GM12878 (cell line): ENCODE measurements around the gene PDCD6IP. TPM values are rescaled to one million over a fixed set of nuclear protein-coding genes. Genes with fewer than 3 reads are reported as not detected.

ENCODE experiments used
- ATAC-seq: fragments of 200-7000 bp; cut with Tn5 transposase; 3 replicates; pipeline ENCODE4 v1.9.1; 2020; ENCODE audit warnings: mild to moderate bottlenecking, moderate library complexity
- BruUV-seq: library from RNA; stranded (reverse); fragments of 400-500 nt; replicated peaks from 2 replicates; lab custom pipeline; 2021; lab: Mats Ljungman, UMichigan
- CTCF ChIA-PET: fragments of 300-600 bp; sonication (Branson Sonifier 250); formaldehyde crosslinking; extraction: SDS; loops from one replicate; lab custom pipeline; 2021; ENCODE audit warnings: inconsistent platforms; lab: Yijun Ruan, JAX
- POLR2A ChIA-PET: fragments of 350-600 bp; formaldehyde crosslinking; extraction: SDS; loops from one replicate; lab custom pipeline; 2021; ENCODE audit warnings: inconsistent platforms; lab: Charles Lee
- RAD21 ChIA-PET: fragments of 300-600 bp; sonication (Branson Sonifier 250); formaldehyde crosslinking; loops from one replicate; lab custom pipeline; 2023; ENCODE audit warnings: antibody characterized with exemption; ENCODE audit not compliant: unreplicated experiment; lab: Charles Lee
- SMC1A ChIA-PET: fragments of 300-600 bp; sonication (Branson Sonifier 250); formaldehyde crosslinking; loops from one replicate; lab custom pipeline; 2023; ENCODE audit not compliant: unreplicated experiment, uncharacterized antibody; lab: Charles Lee
- DNase-seq: peaks from one replicate; pipeline ENCODE4 v3.0.0-alpha.2; 2011; ENCODE audit warnings: low read depth, low spot score
- FAIRE-seq: peaks from 3 replicates; lab custom pipeline; 2011; peaks lifted over from hg19 to GRCh38; lab: Jason Lieb, UNC
- H2AFZ ChIP-seq: 2 replicates; pipeline ENCODE4 v1.6.0; 2011; ENCODE audit warnings: low read depth, low read length, control low read depth; ENCODE audit not compliant: control insufficient read depth
- H3K27ac ChIP-seq: 2 replicates; pipeline ENCODE4 v1.5.1; 2011; ENCODE audit warnings: control low read depth; ENCODE audit not compliant: control insufficient read depth, insufficient read depth
- H3K27me3 ChIP-seq, 2 experiments: replicated peaks in 1 of 2; 2 replicates each; pipeline versions ENCODE4 v1.6.0 to v1.6.1; 2011; ENCODE audit warnings: low read length in 1 of 2; ENCODE audit not compliant: control insufficient read depth in 2 of 2, insufficient read depth in 2 of 2
- H3K36me3 ChIP-seq, 2 experiments: 2 replicates each; pipeline ENCODE4 v1.5.1; 2011; ENCODE audit warnings: low read length in 1 of 2; ENCODE audit not compliant: control insufficient read depth in 2 of 2, insufficient read depth in 2 of 2
- H3K4me1 ChIP-seq: 2 replicates; pipeline ENCODE4 v1.6.1; 2011; ENCODE audit warnings: mild to moderate bottlenecking, low read length, moderate library complexity, mixed read lengths; ENCODE audit not compliant: control insufficient read depth, insufficient read depth
- H3K4me2 ChIP-seq: 2 replicates; pipeline ENCODE4 v1.6.0; 2011; ENCODE audit warnings: control low read depth; ENCODE audit not compliant: control insufficient read depth, insufficient read depth
- H3K4me3 ChIP-seq: fragments of 200-600 bp; sonication (generic); 2 replicates; pipeline ENCODE4 v1.5.1; 2016
- H3K79me2 ChIP-seq: 2 replicates; pipeline ENCODE4 v1.6.0; 2011; ENCODE audit warnings: low read length; ENCODE audit not compliant: control insufficient read depth, insufficient read depth
- H3K9ac ChIP-seq: 2 replicates; pipeline ENCODE4 v1.8.0; 2011; ENCODE audit warnings: low read length, control low read depth, mixed read lengths; ENCODE audit not compliant: control insufficient read depth, insufficient read depth
- H3K9me3 ChIP-seq: replicated peaks from 3 replicates; pipeline ENCODE4 v1.5.1; 2011; ENCODE audit warnings: mild to moderate bottlenecking, low read length; ENCODE audit not compliant: control insufficient read depth, insufficient read depth
- H4K20me1 ChIP-seq: 2 replicates; pipeline ENCODE4 v1.6.0; 2011; ENCODE audit not compliant: control insufficient read depth, insufficient read depth
- IKZF1 ChIP-seq: fragments of 450-650 bp; conservative IDR thresholded peaks from 2 replicates; pipeline ENCODE4 v1.6.1; 2017; ENCODE audit warnings: antibody characterized with exemption, mild to moderate bottlenecking
- NFXL1 ChIP-seq: fragments of 450-650 bp; IDR thresholded peaks from 2 replicates; pipeline ENCODE4 v1.6.1; 2017; ENCODE audit warnings: antibody characterized with exemption, mild to moderate bottlenecking, borderline replicate concordance
- NR2C2 ChIP-seq: IDR thresholded peaks from 2 replicates; pipeline ENCODE4 v1.6.1; 2011; ENCODE audit warnings: borderline replicate concordance, low read depth; ENCODE audit not compliant: control insufficient read depth, insufficient read length
- RAD51 ChIP-seq: fragments of 450-650 bp; IDR thresholded peaks from 2 replicates; pipeline ENCODE4 v1.6.1; 2016; ENCODE audit warnings: moderate library complexity, mild to moderate bottlenecking, inconsistent platforms
- RB1 ChIP-seq: fragments of 450-650 bp; formaldehyde crosslinking; IDR thresholded peaks from 2 replicates; pipeline ENCODE4 v1.6.1; 2017; ENCODE audit warnings: mild to moderate bottlenecking, borderline replicate concordance
- RUNX3 ChIP-seq: IDR thresholded peaks from 2 replicates; pipeline ENCODE4 v1.6.1; 2012; ENCODE audit warnings: low read length, inconsistent platforms
- YBX1 ChIP-seq: fragments of 450-650 bp; IDR thresholded peaks from 2 replicates; pipeline ENCODE4 v1.6.1; 2016; ENCODE audit warnings: antibody characterized with exemption
- WGBS: methylation state at CpG from one replicate; pipeline ENCODE4 v1.1.6; 2016; ENCODE audit warnings: low lambda C conversion rate; ENCODE audit not compliant: insufficient replicate concordance, insufficient coverage; ENCODE audit errors: missing lambda C conversion rate; 5-methylcytosine and 5-hydroxymethylcytosine counted together
- in situ Hi-C: fragments of 300-500 bp; cut with MboI; formaldehyde crosslinking; loops from 9 replicates; pipeline ENCODE4 v1.14.3; 2018; ENCODE audit warnings: mixed read lengths
- intact Hi-C: fragments of 100-400 bp; cut with micrococcal nuclease; formaldehyde crosslinking; loops from one replicate; pipeline ENCODE4 v1.14.2; 2022; ENCODE audit not compliant: unreplicated experiment
- polyA plus RNA-seq, 11 experiments: library from polyadenylated mRNA; depleted of rRNA in 4 of 11; unstranded in 6 of 11; stranded (reverse) in 5 of 11; fragments of >200 nt; fragmentation: Nextera tagmentation in 4 of 11; fragmentation: Illumina TruSeq in 1 of 11; extraction: Ambion mirVana in 4 of 11; extraction: Trizol in 1 of 11; gene quantifications; 1 replicate in 1 of 11; 2 replicates in 10 of 11; pipeline versions ENCODE4 v1.2.1 to v1.2.3, GENCODE V29; 2011 to 2016; ENCODE audit warnings: inconsistent platforms in 2 of 11, missing spikeins in 2 of 11, low read depth in 1 of 11
- total RNA-seq, 4 experiments: library from RNA; depleted of rRNA in 3 of 4; stranded (reverse); fragments of >200 nt in 3 of 4; fragmentation: Illumina TruSeq in 1 of 4; extraction: Trizol in 1 of 4; gene quantifications; 2 replicates each; pipeline versions ENCODE4 v1.2.1 to v1.2.3, GENCODE V29; 2013 to 2021
- TF ChIP-seq, protein P1 (sequence below): IDR thresholded peaks from 2 replicates; pipeline ENCODE4 v1.6.1; 2011; ENCODE audit warnings: low read depth, low read length, improper control_type of control experiment, borderline replicate concordance
- TF ChIP-seq, protein P2 (sequence below): fragments of 450-650 bp; IDR thresholded peaks from 2 replicates; pipeline ENCODE4 v1.6.1; 2016; ENCODE audit warnings: mild to moderate bottlenecking
- TF ChIP-seq, protein P3 (sequence below): fragments of 450-650 bp; formaldehyde crosslinking; IDR thresholded peaks from 2 replicates; pipeline ENCODE4 v1.5.0; 2022; ENCODE audit warnings: mild to moderate bottlenecking, missing genetic modification characterization
- TF ChIP-seq, protein P4 (sequence below): fragments of 450-650 bp; IDR thresholded peaks from 2 replicates; pipeline ENCODE4 v1.6.1; 2018; ENCODE audit warnings: borderline replicate concordance, mild to moderate bottlenecking; ENCODE audit not compliant: partially characterized antibody

PDCD6IP gene
- total and polyA plus RNA-seq, 10 of the 15 experiments (the other 5 are each of a cell fraction or from before 2014, with no cell fraction given) = 16.0 to 169 (median 81.2) TPM

DNA sequence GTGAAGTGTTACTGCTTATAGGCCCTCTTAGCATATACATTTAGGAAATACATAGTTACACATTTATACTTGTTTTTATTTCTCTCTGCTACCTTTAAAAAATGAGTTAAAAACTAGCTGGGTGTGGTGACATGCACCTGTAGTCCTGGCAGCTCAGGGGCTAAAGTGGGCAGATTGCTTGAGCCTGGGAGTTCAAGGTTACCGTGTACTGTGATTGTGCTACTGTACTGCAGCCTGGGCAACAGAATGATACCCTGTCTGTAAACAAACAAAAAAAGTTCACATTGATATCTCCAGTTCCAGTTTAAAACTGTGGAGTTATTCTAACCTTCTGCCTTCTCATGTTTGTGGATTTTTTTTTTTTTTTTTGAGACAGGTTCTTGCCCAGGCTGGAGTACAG is 12.1 kb downstream of the PDCD6IP start:
- FAIRE-seq (no peak), ATAC-seq (peak; percentile 25; the same call in 1 of the 3 replicates), DNase-seq (no peak)
- CTCF ChIA-PET = interaction anchor here (1.1 to 1.4 kb wide), 2 partner anchors 17 to 24 kb away, joined by 3 to 5 read pairs; no protein-coding TSS in a partner anchor
- Histone ChIP-seq H3K36me3 (peaks cover 0 to 2% of the 10 kb centered on the region in 2 experiments; a peak in 1 of 4 replicates), H2AFZ (no peak overlapping the region), H4K20me1 (no peaks in the 10 kb centered on the region), H3K27me3 (no peaks in the 10 kb centered on the region), H3K9ac (no peak overlapping the region), H3K4me1 (no peaks in the 10 kb centered on the region), H3K4me2 (no peak overlapping the region), H3K27ac (no peak overlapping the region), H3K79me2 (peaks cover 51% of the 10 kb centered on the region), H3K4me3 (no peak overlapping the region), H3K9me3 (no peaks in the 10 kb centered on the region; the same call in 1 of the 3 replicates)
- in situ Hi-C loops = no loop called here
- POLR2A ChIA-PET = interaction anchor here (1.5 kb wide), 1 partner anchor 9 kb away, joined by 4 read pairs; no protein-coding TSS in a partner anchor
- intact Hi-C loops = no loop called here
- SMC1A ChIA-PET = interaction anchor here (0.8 to 1.8 kb wide), 2 partner anchors 11 to 74 kb away, joined by 3 to 7 read pairs; no protein-coding TSS in a partner anchor
- WGBS = 100% methylated on average over 1 of the region's 1 CpG
- BruUV-seq = no TSS peak
- RAD21 ChIA-PET = no interaction called here
- TF ChIP-seq RUNX3 = no peak
- TF ChIP-seq, protein P1, sequence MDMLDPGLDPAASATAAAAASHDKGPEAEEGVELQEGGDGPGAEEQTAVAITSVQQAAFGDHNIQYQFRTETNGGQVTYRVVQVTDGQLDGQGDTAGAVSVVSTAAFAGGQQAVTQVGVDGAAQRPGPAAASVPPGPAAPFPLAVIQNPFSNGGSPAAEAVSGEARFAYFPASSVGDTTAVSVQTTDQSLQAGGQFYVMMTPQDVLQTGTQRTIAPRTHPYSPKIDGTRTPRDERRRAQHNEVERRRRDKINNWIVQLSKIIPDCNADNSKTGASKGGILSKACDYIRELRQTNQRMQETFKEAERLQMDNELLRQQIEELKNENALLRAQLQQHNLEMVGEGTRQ = no peak
- TF ChIP-seq NFXL1 = no peak
- TF ChIP-seq NR2C2 = no peak
- TF ChIP-seq, protein P2, sequence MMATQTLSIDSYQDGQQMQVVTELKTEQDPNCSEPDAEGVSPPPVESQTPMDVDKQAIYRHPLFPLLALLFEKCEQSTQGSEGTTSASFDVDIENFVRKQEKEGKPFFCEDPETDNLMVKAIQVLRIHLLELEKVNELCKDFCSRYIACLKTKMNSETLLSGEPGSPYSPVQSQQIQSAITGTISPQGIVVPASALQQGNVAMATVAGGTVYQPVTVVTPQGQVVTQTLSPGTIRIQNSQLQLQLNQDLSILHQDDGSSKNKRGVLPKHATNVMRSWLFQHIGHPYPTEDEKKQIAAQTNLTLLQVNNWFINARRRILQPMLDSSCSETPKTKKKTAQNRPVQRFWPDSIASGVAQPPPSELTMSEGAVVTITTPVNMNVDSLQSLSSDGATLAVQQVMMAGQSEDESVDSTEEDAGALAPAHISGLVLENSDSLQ = no peak
- TF ChIP-seq YBX1 = no peak
- TF ChIP-seq, protein P3, sequence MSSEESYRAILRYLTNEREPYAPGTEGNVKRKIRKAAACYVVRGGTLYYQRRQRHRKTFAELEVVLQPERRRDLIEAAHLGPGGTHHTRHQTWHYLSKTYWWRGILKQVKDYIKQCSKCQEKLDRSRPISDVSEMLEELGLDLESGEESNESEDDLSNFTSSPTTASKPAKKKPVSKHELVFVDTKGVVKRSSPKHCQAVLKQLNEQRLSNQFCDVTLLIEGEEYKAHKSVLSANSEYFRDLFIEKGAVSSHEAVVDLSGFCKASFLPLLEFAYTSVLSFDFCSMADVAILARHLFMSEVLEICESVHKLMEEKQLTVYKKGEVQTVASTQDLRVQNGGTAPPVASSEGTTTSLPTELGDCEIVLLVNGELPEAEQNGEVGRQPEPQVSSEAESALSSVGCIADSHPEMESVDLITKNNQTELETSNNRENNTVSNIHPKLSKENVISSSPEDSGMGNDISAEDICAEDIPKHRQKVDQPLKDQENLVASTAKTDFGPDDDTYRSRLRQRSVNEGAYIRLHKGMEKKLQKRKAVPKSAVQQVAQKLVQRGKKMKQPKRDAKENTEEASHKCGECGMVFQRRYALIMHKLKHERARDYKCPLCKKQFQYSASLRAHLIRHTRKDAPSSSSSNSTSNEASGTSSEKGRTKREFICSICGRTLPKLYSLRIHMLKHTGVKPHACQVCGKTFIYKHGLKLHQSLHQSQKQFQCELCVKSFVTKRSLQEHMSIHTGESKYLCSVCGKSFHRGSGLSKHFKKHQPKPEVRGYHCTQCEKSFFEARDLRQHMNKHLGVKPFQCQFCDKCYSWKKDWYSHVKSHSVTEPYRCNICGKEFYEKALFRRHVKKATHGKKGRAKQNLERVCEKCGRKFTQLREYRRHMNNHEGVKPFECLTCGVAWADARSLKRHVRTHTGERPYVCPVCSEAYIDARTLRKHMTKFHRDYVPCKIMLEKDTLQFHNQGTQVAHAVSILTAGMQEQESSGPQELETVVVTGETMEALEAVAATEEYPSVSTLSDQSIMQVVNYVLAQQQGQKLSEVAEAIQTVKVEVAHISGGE = no peak
- no peak for TF ChIP-seq IKZF1
- TF ChIP-seq RB1 = no peak
- TF ChIP-seq RAD51 = no peak
- TF ChIP-seq, protein P4, sequence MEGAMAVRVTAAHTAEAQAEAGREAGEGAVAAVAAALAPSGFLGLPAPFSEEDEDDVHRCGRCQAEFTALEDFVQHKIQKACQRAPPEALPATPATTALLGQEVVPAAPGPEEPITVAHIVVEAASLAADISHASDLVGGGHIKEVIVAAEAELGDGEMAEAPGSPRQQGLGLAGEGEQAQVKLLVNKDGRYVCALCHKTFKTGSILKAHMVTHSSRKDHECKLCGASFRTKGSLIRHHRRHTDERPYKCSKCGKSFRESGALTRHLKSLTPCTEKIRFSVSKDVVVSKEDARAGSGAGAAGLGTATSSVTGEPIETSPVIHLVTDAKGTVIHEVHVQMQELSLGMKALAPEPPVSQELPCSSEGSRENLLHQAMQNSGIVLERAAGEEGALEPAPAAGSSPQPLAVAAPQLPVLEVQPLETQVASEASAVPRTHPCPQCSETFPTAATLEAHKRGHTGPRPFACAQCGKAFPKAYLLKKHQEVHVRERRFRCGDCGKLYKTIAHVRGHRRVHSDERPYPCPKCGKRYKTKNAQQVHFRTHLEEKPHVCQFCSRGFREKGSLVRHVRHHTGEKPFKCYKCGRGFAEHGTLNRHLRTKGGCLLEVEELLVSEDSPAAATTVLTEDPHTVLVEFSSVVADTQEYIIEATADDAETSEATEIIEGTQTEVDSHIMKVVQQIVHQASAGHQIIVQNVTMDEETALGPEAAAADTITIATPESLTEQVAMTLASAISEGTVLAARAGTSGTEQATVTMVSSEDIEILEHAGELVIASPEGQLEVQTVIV = no peak
